A549 (cell line): ENCODE measurements around the gene BCAS1. TPM values are rescaled to one million over a fixed set of nuclear protein-coding genes. Genes with fewer than 3 reads are reported as not detected.
A peak's percentile ranks its signal among the peaks of the same experiment; 100 is the strongest.

Experiments
- ATAC-seq, 2 experiments: fragments of 200-7000 bp in 1 of 2; fragments of >200 bp in 1 of 2; cut with Nextera tagmentation in 1 of 2; cut with Tn5 transposase in 1 of 2; 3 replicates each; pipeline versions ENCODE4 v1.8.0 to v1.9.1; 2018 to 2020; ENCODE audit warnings: mild to moderate bottlenecking in 1 of 2, moderate library complexity in 1 of 2
- CTCF ChIA-PET: fragments of 300-600 bp; sonication (Branson Sonifier 250); formaldehyde crosslinking; extraction: SDS; loops from one replicate; lab custom pipeline; 2021; ENCODE audit warnings: antibody characterized with exemption, inconsistent platforms; lab: Yijun Ruan, JAX
- POLR2A ChIA-PET: fragments of 350-600 bp; formaldehyde crosslinking; extraction: SDS; loops from one replicate; lab custom pipeline; 2021; ENCODE audit warnings: antibody characterized with exemption, inconsistent platforms; lab: Yijun Ruan, JAX
- DNase-seq, 2 experiments: peaks; one replicate each; pipeline versions ENCODE4 v3.0.0 to v3.0.0-alpha.2; 2011 to 2016; ENCODE audit warnings: low read depth in 1 of 2, low spot score in 1 of 2
- FAIRE-seq: peaks from 2 replicates; lab custom pipeline; 2011; peaks lifted over from hg19 to GRCh38; lab: Jason Lieb, UNC
- H3K27ac ChIP-seq, 2 experiments: fragments of >200 bp; sonication (Bioruptor Twin); formaldehyde crosslinking; 3 replicates each; pipeline ENCODE4 v1.5.1; 2016 to 2017
- H3K4me1 ChIP-seq: fragments of >200 bp; sonication (Bioruptor Twin); formaldehyde crosslinking; 3 replicates; pipeline ENCODE4 v1.6.1; 2016
- H3K4me2 ChIP-seq: fragments of >200 bp; sonication (Bioruptor Twin); formaldehyde crosslinking; 3 replicates; pipeline ENCODE4 v1.6.1; 2016
- H3K4me3 ChIP-seq: fragments of >200 bp; sonication (Bioruptor Twin); formaldehyde crosslinking; 3 replicates; pipeline ENCODE4 v1.5.1; 2016
- H3K9me3 ChIP-seq: fragments of >200 bp; sonication (Bioruptor Twin); formaldehyde crosslinking; 3 replicates; pipeline ENCODE4 v1.6.1; 2016
- ATOH8 ChIP-seq: fragments of 250-450 bp; sonication (Bioruptor Pico); IDR thresholded peaks from 2 replicates; pipeline ENCODE4 v1.5.0; 2020; ENCODE audit warnings: low read depth, mild to moderate bottlenecking, moderate library complexity
- BCL3 ChIP-seq: fragments of >200 bp; sonication (Bioruptor Twin); formaldehyde crosslinking; IDR thresholded peaks from 3 replicates; pipeline ENCODE4 v1.6.1; 2016
- CBX2 ChIP-seq: fragments of 200-600 bp; sonication (generic); IDR thresholded peaks from 2 replicates; pipeline ENCODE4 v1.6.1; 2016; ENCODE audit warnings: low read depth, mild to moderate bottlenecking, borderline replicate concordance
- CBX8 ChIP-seq: fragments of 200-600 bp; sonication (generic); IDR thresholded peaks from 2 replicates; pipeline ENCODE4 v1.6.1; 2016
- CEBPB ChIP-seq, 2 experiments: fragments of >200 bp in 1 of 2; sonication (Bioruptor Twin) in 1 of 2; formaldehyde crosslinking in 1 of 2; IDR thresholded peaks; 2 replicates each; pipeline ENCODE4 v1.6.1; 2012 to 2016
- CHD2 ChIP-seq: fragments of 150-350 bp; IDR thresholded peaks from 2 replicates; pipeline ENCODE4 v1.6.1; 2014; ENCODE audit warnings: low read length; ENCODE audit not compliant: partially characterized antibody
- E2F6 ChIP-seq: IDR thresholded peaks from 2 replicates; pipeline ENCODE4 v1.6.1; 2012; ENCODE audit warnings: low read depth, borderline replicate concordance
- EP300 ChIP-seq, 2 experiments: fragments of >200 bp; sonication (Bioruptor Twin); formaldehyde crosslinking; IDR thresholded peaks; 2 replicates in 1 of 2; 3 replicates in 1 of 2; pipeline ENCODE4 v1.6.1; 2016 to 2017
- FOSL2 ChIP-seq, 2 experiments: fragments of 450-650 bp in 1 of 2; fragments of >200 bp in 1 of 2; sonication (Bioruptor Twin) in 1 of 2; formaldehyde crosslinking; IDR thresholded peaks; 2 replicates each; pipeline versions ENCODE4 v1.5.0 to v1.6.1; 2016 to 2020; ENCODE audit warnings: mild to moderate bottlenecking in 1 of 2, moderate library complexity in 1 of 2
- GATA3 ChIP-seq: IDR thresholded peaks from 2 replicates; pipeline ENCODE4 v1.6.1; 2012; ENCODE audit warnings: borderline replicate concordance
- HDAC2 ChIP-seq: fragments of 200-600 bp; sonication (generic); IDR thresholded peaks from 2 replicates; pipeline ENCODE4 v1.6.1; 2016
- HOXA7 ChIP-seq: fragments of 250-450 bp; sonication (Bioruptor Pico); IDR thresholded peaks from 2 replicates; pipeline ENCODE4 v1.5.0; 2020; ENCODE audit warnings: mild to moderate bottlenecking, moderate library complexity
- HOXB5 ChIP-seq: fragments of 250-450 bp; sonication (Bioruptor Pico); IDR thresholded peaks from 2 replicates; pipeline ENCODE4 v1.5.0; 2020; ENCODE audit warnings: mild to moderate bottlenecking, moderate library complexity
- JUN ChIP-seq, 2 experiments: fragments of >200 bp; sonication (Bioruptor Twin); formaldehyde crosslinking; IDR thresholded peaks; 2 replicates in 1 of 2; 3 replicates in 1 of 2; pipeline ENCODE4 v1.6.1; 2016 to 2017
- JUNB ChIP-seq: fragments of >200 bp; sonication (Bioruptor Twin); formaldehyde crosslinking; IDR thresholded peaks from 2 replicates; pipeline ENCODE4 v1.6.1; 2016
- KDM1A ChIP-seq: fragments of 200-600 bp; sonication (generic); IDR thresholded peaks from 2 replicates; pipeline ENCODE4 v1.6.1; 2016; ENCODE audit warnings: low read depth, mild to moderate bottlenecking
- KDM5A ChIP-seq: fragments of 200-600 bp; sonication (generic); IDR thresholded peaks from 2 replicates; pipeline ENCODE4 v1.6.1; 2016; ENCODE audit warnings: antibody characterized with exemption, mild to moderate bottlenecking
- MAX ChIP-seq: IDR thresholded peaks from 2 replicates; pipeline ENCODE4 v1.6.1; 2012
- MYC ChIP-seq: IDR thresholded peaks from 2 replicates; pipeline ENCODE4 v1.6.1; 2012; ENCODE audit warnings: mild to moderate bottlenecking, inconsistent platforms, low read length, improper control_type of control experiment, borderline replicate concordance
- NFE2L2 ChIP-seq: fragments of 150-350 bp; conservative IDR thresholded peaks from 2 replicates; pipeline ENCODE4 v1.6.1; 2014; ENCODE audit warnings: low read length
- NPAS2 ChIP-seq: fragments of 250-450 bp; sonication (Bioruptor Pico); IDR thresholded peaks from 2 replicates; pipeline ENCODE4 v1.8.0; 2022; ENCODE audit warnings: mild to moderate bottlenecking, moderate library complexity, borderline replicate concordance
- PBX3 ChIP-seq: IDR thresholded peaks from 2 replicates; pipeline ENCODE4 v1.6.1; 2012
- POLR2A ChIP-seq: IDR thresholded peaks from 2 replicates; pipeline ENCODE4 v1.6.1; 2012; ENCODE audit warnings: mild to moderate bottlenecking, low read length
- POLR2AphosphoS2 ChIP-seq: conservative IDR thresholded peaks from 2 replicates; pipeline ENCODE4 v1.6.1; 2012; ENCODE audit warnings: low read length, improper control_type of control experiment, inconsistent platforms
- RAD21 ChIP-seq, 2 experiments: fragments of >200 bp in 1 of 2; sonication (Bioruptor Twin) in 1 of 2; formaldehyde crosslinking in 1 of 2; IDR thresholded peaks in 1 of 2; conservative IDR thresholded peaks in 1 of 2; 2 replicates in 1 of 2; 3 replicates in 1 of 2; pipeline ENCODE4 v1.6.1; 2012 to 2018; ENCODE audit warnings: inconsistent platforms in 1 of 2
- RARB ChIP-seq: fragments of 250-450 bp; sonication (Bioruptor Pico); IDR thresholded peaks from 2 replicates; pipeline ENCODE4 v1.8.0; 2021; ENCODE audit warnings: mild to moderate bottlenecking, moderate library complexity
- RCOR1 ChIP-seq: fragments of 150-350 bp; IDR thresholded peaks from 2 replicates; pipeline ENCODE4 v1.6.1; 2014; ENCODE audit warnings: antibody characterized with exemption, low read length, low read depth
- RFX5 ChIP-seq: fragments of 450-650 bp; IDR thresholded peaks from 2 replicates; pipeline ENCODE4 v1.7.1; 2014; ENCODE audit warnings: antibody characterized with exemption, mild to moderate bottlenecking, moderate library complexity
- RNF2 ChIP-seq: fragments of 200-600 bp; sonication (generic); IDR thresholded peaks from 2 replicates; pipeline ENCODE4 v1.6.1; 2016; ENCODE audit warnings: low read depth, mild to moderate bottlenecking, antibody characterized with exemption, moderate library complexity, borderline replicate concordance
- SMC3 ChIP-seq: fragments of >200 bp; sonication (Bioruptor Twin); formaldehyde crosslinking; IDR thresholded peaks from 3 replicates; pipeline ENCODE4 v1.6.1; 2018; ENCODE audit warnings: inconsistent platforms
- SREBF2 ChIP-seq: fragments of 450-650 bp; IDR thresholded peaks from 2 replicates; pipeline ENCODE4 v1.6.1; 2014; ENCODE audit warnings: mild to moderate bottlenecking, moderate library complexity
- TFCP2L1 ChIP-seq: fragments of 250-450 bp; sonication (Bioruptor Pico); IDR thresholded peaks from 2 replicates; pipeline ENCODE4 v1.5.0; 2021; ENCODE audit warnings: mild to moderate bottlenecking
- TP53 ChIP-seq: fragments of 250-450 bp; sonication (Bioruptor Pico); IDR thresholded peaks from 2 replicates; pipeline ENCODE4 v1.5.0; 2021; ENCODE audit warnings: mild to moderate bottlenecking, moderate library complexity
- ZSCAN20 ChIP-seq: fragments of 250-450 bp; sonication (Bioruptor Pico); IDR thresholded peaks from 2 replicates; pipeline ENCODE4 v1.8.0; 2022; ENCODE audit warnings: mild to moderate bottlenecking, moderate library complexity
- WGBS: methylation state at CpG from one replicate; pipeline ENCODE4 v1.1.6; 2017; ENCODE audit errors: missing lambda C conversion rate; 5-methylcytosine and 5-hydroxymethylcytosine counted together
- polyA plus RNA-seq, 4 experiments: library from polyadenylated mRNA; depleted of rRNA in 3 of 4; stranded (reverse); fragments of >200 nt; fragmentation: RNase III in 1 of 4; extraction: RNeasy Plus Mini Kit Qiagen cat#74134 plus additional on column Dnase treatment in 1 of 4; gene quantifications; 2 replicates in 3 of 4; 3 replicates in 1 of 4; pipeline ENCODE4 v1.2.3, GENCODE V29; 2011 to 2017

BCAS1 gene
- polyA plus RNA-seq, 2 of the 4 experiments (the other 2 are of a cell fraction), result 1.4 to 3.9 TPM

- no peak for TF ChIP-seq ZSCAN20
- TF ChIP-seq CEBPB (IDR thresholded peaks at IDR 0.05), result peak; percentile 34 to 85; a peak in 2 of 4 replicates
- TF ChIP-seq ATOH8 (CRISPR knock-in tag), result no peak
- TF ChIP-seq MAX, result peak; percentile 88
- peak; percentile 53 for TF ChIP-seq SMC3
- no peak for TF ChIP-seq POLR2AphosphoS2
- no peak for TF ChIP-seq SREBF2
- TF ChIP-seq RARB (CRISPR knock-in tag), result no peak
- TF ChIP-seq KDM1A, result no peak
- TF ChIP-seq CBX2, result no peak
- TF ChIP-seq PBX3, result peak; percentile 93
- no peak for TF ChIP-seq RFX5
- TF ChIP-seq JUN (IDR thresholded peaks at IDR 0.05), result peak; percentile 80 to 83; a peak in 4 of 5 replicates
- peak; percentile 97 for TF ChIP-seq GATA3
- no peak for TF ChIP-seq HOXA7 (CRISPR knock-in tag)
- no peak for TF ChIP-seq NFE2L2
- TF ChIP-seq HOXB5 (CRISPR knock-in tag), result peak; percentile 99
- no peak for TF ChIP-seq HDAC2
- peak; percentile 93 for TF ChIP-seq JUNB
- peak; percentile 24 for TF ChIP-seq CHD2
- TF ChIP-seq KDM5A, result no peak
- TF ChIP-seq CBX8, result no peak
- TF ChIP-seq E2F6, result peak; percentile 23; the same call in 1 of the 2 replicates
- TF ChIP-seq TFCP2L1 (CRISPR knock-in tag), result no peak
- TF ChIP-seq RAD21 (conservative IDR thresholded peaks at IDR 0.05 in 1 of 2, IDR thresholded peaks at IDR 0.05 in 1 of 2), result peak; percentile 25 to 51
- no peak for TF ChIP-seq MYC
- no peak for TF ChIP-seq RNF2
- peak; percentile 77; the same call in 1 of the 3 replicates for TF ChIP-seq BCL3
- TF ChIP-seq EP300 (IDR thresholded peaks at IDR 0.05), result peak; percentile 75 to 79; a peak in 2 of 5 replicates
- TF ChIP-seq FOSL2 (IDR thresholded peaks at IDR 0.05), result peak; percentile 92
- peak; percentile 97 for TF ChIP-seq FOSL2 (CRISPR knock-in tag; IDR thresholded peaks at IDR 0.05)
- no peak for TF ChIP-seq TP53 (CRISPR knock-in tag)
- TF ChIP-seq RCOR1, result no peak
- TF ChIP-seq NPAS2 (CRISPR knock-in tag), result no peak
- TF ChIP-seq POLR2A, result no peak
- peak overlapping the region; percentile 66 for H3K4me2 ChIP-seq
- FAIRE-seq, result peak; percentile 84
These were observed 2.7 kb downstream of the BCAS1 start for GRCh38 chr20:54067606-54068174.

More at GRCh38 chr20:54067606-54068174, 2.7 kb downstream of the BCAS1 start:
- no peak overlapping the region for H3K4me3 ChIP-seq
- ATAC-seq (peak; percentile 85 to 90), DNase-seq (peak; percentile 95 to 98)
- POLR2A ChIA-PET, result interaction anchor here (0.9 kb wide), 1 partner anchor 23 kb away, joined by 3 read pairs; no protein-coding TSS in a partner anchor
- CTCF ChIA-PET, result interaction anchor here (0.7 to 1.7 kb wide), 6 partner anchors 11 to 580 kb away, joined by 3 to 8 read pairs (median 4); no protein-coding TSS in a partner anchor
- peaks cover 62% of the 10 kb centered on the region for H3K4me1 ChIP-seq
- peak overlapping the region; percentile 74 to 86 for H3K27ac ChIP-seq
- 0% methylated on average over 8 of the region's 8 CpGs for WGBS
- H3K9me3 ChIP-seq, result no peaks in the 10 kb centered on the region
